GM19099 (cell line): ENCODE measurements around the gene SMIM15.

Source experiments
- POLR2A ChIP-seq: IDR thresholded peaks from 3 replicates; pipeline ENCODE4 v1.6.1; 2011; ENCODE audit warnings: low read depth; ENCODE audit not compliant: insufficient read length; ENCODE audit errors: extremely low read depth

Gene SMIM15

DNA sequence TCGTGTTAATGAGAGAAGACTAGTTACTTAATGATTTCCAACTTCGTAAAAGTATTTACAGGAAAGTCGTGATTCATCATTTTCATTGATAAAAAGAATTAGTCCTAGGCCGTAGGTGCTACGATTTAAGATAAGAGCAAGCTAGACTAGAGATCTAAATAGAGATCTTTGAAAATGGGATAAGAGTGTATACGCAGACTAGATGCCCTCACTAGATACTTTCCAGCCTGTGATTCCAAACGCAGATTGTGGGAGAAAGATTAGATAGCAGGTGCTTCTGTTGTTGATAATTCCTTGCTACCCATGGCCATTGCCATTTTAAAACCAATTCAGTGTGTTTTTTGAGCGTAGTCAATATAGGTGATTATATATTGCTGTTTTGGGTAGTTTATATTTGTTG lies 6.7 kb upstream of the SMIM15 start:
- no peak for TF ChIP-seq POLR2A

DNA sequence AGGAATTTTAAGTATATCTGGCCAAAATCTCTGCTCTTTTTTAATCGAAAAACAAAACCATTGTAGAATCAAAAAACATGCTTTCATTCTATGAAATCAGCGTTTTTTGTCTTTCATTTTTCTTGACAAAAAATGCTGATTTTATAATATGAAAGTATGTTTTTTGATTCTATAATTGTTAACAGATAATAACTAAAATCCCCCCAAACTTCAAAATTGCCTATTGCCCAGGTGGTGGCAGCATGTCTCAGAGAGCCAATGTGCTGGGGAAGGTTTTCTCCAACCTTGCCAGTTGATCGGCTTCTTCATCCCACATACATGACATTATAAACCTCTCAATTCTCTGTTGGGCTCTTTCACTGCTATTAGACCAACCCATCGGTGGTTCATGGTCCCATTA lies 5.1 kb upstream of the SMIM15 start:
- no peak for TF ChIP-seq POLR2A

DNA sequence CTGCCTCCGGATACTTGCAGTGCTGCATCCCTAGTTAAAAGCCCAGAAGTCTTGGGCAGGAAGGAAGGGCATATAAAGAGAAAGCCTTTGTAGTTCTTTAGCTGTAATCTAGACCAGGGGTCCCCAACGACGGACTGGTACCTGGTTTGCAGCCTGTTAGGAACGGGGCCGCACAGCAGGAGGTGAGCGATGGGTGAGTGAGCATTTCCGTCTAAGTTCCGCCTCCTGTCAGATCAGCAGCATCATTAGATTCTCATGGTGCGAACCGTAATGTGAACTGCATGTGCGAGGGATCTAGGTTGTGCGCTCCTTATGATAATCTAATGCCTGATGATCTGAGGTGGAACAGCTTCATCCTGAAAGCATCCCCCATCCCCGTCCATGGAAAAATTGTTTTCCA lies 1.6 kb upstream of the SMIM15 start:
- no peak for TF ChIP-seq POLR2A

DNA sequence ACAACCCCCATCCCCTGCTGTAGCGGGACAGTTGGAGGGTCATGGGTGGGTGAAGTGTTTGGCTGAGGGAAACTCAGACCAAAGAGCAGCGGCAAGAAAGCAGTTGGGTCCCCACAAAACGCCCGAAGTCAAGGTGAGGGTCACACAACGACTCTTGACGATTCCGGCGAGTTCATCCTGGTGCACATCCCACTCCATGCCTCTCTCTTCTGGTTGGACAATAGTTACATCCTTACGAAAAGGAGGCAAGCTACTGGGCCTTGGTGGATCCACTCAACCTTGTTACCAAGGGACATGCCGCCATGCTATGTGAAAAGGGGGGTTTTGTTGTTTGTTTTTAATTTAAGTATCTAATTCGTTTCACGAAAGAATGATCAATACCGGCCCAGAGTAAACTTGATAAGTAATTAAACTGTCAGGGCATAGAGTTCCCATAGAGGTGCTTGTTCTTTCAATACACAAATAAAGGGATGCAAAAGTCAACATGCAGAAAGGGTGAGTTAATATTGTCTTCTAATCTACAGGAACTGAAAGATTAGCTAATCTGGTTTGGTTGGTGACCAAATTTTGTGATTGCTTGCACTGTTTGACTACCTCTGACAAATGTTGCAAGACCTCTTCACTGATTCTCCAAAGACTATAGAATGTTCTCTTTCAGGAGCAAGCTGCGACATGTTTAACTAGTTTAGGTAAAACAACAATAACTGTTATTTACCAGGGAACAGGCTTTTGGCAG lies 732 bp upstream of the SMIM15 start:
- no peak for TF ChIP-seq POLR2A

DNA sequence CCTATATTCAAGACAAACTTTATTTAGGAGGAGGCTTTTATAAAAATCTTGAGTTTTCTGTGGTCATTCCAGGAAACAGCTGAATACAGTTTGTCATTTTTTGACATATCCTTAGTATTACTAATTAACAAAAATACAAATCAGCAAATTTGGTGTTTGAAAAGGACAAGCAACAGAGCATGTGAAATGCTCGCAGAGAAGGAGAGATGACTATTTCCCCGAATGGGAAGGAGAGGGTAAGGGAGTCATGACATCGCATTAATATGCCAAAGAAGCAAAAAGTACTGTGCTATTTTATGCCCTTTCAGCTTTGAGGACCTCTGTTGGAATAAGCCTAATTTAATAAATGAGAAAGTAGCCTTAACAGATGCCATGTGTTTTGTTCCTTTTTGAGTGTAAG lies 1.8 kb downstream of the SMIM15 start:
- no peak for TF ChIP-seq POLR2A

DNA sequence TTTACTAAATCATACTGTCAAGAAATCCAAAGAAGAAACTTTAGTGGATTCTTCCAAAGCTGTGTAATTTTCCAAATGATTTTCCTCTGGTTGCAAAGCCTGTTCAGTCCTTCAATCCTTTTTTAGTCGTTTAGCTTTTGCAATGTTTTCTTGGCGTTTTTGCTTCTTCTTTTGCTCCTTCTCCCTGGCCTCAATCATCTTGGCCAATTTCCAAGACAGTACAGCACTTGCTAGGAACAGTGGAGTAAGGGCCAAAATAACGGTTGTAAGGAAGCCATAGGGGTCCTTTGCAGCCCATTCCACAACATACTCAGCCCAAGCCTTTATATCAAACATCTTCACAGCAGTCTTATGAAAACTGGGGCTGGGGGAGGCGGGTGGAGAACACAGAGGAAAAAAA lies 2.4 kb downstream of the SMIM15 start:
- TF ChIP-seq POLR2A = no peak

DNA sequence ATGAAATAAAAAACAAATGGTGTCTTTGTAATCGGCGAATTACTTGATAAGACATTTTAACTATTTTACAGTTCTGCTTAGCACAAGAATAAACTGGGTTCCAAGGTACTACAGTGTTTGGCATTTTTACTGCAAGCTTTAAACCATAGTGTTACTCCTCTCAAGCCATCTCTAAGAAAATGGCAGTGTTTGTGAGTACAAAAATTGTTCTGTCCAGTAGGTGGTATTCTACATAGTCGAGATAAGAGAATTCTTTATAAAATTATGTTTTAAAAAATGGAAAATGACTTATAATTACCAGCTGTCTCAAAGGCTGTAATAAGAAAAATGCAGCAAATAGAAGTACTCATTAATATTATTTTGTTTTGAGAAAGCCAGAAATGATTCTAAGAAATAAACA lies 3.2 kb downstream of the SMIM15 start:
- TF ChIP-seq POLR2A = no peak

DNA sequence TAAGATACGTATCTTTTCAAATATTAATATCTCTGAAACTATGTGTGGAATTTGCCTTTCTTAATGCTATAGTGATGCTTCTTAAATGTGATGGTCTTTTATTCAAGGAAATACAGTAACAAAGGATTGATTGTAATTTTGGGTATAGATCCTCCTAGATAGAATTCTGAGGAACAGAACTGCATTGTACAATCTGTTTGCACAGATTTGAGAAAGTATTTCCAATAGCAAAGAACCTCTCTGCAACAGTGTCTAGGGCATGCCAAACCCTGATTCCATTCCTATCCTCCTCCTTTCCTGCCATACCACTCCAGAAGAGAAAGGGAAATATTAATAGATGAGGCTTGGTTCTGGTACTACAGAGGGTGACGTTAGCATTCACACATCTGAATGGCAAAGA lies 10.4 kb downstream of the SMIM15 start:
- no peak for TF ChIP-seq POLR2A

DNA sequence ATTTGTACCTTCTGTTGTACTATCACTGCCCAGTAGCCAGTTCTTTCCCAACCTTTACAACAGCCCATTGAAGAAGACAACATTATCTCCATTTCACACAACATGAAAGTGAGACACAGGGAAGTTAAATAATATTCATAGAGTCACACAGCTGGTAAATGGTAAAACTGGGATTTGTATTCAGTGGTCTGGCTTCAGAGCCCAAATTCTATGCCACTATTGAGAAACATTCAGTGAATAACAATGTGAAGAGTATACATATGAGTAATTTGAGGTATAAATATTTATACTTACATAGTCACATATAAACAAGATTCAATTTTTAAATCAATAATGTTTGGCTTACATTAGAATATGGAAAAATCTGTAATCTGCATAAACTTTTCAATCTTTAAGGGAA lies 13.8 kb downstream of the SMIM15 start:
- no peak for TF ChIP-seq POLR2A

DNA sequence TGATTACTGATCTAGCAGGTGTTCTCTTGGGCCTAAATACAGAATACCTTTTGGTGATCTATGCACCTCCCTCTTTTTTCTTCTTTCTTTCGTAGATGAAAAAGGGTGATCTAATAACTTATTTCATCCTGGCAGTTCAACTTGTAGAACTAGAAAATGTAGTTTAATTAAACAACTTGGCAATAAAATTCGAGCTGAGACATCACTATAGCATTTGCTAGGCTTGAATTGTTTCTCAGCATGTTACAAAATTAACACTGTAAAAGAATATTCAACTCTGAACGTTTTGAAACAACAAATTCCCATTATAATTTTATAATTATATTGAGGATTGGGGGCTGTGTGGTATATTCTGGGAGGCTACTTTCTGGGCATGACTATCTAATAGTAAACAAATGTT lies 19.5 kb downstream of the SMIM15 start:
- no peak for TF ChIP-seq POLR2A

DNA sequence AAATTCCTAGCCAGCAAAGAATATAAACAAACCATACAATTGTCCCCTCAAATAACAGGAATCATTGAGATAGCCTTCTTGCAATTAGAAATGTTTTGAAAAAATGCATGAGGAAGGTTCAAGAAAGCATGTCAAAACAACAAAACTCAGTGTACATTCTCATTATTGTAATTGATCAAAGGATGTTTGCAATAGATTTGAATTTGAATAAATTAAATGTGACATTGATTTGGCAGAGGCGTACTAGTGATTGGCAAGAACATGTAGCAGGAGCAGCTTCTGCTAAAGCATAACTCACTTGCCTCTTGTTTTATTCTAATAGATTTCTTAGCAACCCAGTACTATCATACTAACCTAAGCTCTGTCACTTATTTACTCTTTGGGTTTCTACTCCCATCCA lies 19.9 kb downstream of the SMIM15 start:
- TF ChIP-seq POLR2A = no peak

DNA sequence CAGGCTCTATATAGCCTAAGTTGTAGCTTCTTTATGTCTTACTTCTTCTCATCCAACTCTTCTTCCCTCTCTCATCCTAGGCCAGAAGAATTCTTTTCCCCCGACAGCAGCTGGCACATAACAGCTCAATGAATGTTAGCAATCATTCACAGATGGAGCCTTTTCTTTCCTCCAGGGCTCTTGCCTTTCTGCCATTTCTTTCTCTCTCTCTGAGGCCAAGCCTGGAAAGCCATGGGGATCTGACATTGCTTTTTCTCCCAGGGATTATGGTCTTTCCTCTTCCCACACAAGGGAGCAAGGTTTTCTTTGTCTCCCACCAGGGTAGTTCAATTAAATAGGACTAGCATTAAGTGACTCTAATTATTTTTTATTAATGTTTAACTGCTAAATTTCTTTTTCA lies 20.5 kb downstream of the SMIM15 start:
- no peak for TF ChIP-seq POLR2A

DNA sequence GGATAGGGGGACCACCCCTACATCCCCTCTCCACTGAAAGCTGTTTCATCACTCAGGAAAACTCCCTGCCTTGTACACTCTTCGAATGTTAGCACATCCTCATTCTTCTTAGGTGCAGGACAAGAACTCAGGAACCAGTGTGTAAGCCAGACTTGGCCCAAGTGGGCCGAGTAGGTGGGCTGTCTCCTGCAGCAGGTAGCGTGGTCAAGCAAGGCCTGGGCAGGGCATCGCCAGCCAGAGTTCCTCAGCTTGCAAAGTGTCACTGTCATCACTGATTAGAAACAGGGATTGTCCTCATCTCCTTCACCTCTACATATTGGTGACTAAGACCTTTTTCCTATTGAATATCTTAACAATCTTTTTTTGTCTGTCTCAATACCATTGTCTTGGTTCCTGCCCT lies 22.3 kb downstream of the SMIM15 start:
- no peak for TF ChIP-seq POLR2A

DNA sequence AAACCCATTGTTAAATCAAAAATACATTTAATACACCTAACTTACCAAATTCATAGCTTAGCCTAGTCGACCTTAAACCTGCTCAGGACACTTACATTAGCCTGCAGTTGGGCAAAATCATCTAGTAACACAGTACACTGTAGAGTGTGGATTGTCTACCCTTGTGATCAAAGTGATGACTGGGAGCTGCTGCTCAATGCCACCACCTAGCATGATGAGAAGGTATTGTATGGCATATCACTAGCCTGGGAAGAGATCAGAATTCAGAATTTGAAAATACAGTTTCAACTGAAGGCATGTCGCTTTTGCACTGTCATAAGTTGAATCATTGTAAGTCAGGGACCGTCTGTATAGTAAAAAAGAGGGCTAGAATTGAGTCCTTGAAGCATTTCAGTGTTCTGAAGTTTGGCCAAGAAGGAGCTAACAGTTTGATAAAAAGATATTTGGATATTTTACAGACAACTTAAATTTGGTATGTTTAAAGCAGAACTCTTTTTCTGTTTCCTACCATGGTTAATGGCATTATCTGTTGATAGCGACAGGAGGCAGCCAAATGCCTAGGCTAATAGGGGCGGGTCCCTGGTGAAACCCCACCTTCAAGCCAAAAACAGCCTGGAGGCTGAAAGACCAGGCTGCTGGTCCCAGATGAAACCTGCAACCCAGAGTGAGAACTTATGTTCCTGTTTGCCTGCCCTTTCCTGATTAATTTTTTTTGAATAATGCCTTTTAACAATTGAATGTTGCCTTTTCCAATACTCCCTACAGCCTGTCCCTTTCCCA lies 23.0 kb downstream of the SMIM15 start:
- TF ChIP-seq POLR2A = no peak

DNA sequence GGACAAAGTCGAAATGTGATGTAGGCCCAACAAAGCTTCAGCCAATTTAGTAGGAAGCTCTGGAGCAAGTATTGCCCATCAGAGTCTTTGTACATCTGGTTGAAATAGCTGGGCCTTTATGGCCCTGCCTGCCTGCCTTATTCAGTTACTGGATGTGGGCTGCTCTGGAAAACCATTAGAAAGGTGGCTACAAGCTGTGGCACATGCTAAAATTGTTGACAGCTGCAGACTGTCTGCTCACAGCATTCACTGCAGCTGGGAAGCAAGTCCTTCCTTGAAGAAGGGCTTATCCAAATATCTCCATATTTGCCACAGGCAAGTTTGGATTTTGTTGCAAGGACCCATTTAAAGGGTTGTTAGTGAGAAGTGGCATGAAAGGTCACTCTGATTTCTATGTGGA lies 24.4 kb downstream of the SMIM15 start:
- no peak for TF ChIP-seq POLR2A

DNA sequence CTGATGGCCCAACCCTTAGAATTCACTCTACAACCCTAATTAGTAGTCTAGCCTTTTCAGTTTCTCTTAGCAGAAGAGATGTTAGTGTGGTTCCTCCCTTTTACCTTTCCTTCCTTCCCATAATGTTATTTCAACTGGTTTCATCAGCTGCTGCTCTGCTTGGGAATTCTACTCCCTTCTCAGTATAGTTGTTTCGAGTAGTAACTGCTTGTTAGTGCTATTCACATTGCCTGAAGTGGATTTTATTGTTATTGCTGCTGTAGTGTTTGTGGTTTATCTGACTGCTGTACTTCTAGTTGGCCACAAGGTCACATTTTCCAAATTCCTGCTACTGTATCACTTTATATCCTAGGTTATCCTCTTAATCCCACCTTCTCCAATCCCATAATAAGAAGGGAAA lies 29.7 kb downstream of the SMIM15 start:
- no peak for TF ChIP-seq POLR2A
